A673 (cell line): ENCODE results near the gene MRPL22. TPM values are rescaled to one million over a fixed set of nuclear protein-coding genes. Genes with fewer than 3 reads are reported as not detected.
A peak's percentile ranks its signal among the peaks of the same experiment; 100 is the strongest.

Experiments
- BruUV-seq: library from RNA; stranded (reverse); fragments of 400-500 nt; replicated peaks from 2 replicates; lab custom pipeline; 2021; lab: Mats Ljungman, UMichigan
- CTCF ChIA-PET: fragments of 300-600 bp; sonication (Branson Sonifier 250); formaldehyde crosslinking; loops from one replicate; lab custom pipeline; 2022; ENCODE audit warnings: antibody characterized with exemption; lab: Charles Lee
- POLR2A ChIA-PET: fragments of 300-600 bp; sonication (Branson Sonifier 250); formaldehyde crosslinking; loops from one replicate; lab custom pipeline; 2022; ENCODE audit warnings: antibody characterized with exemption; ENCODE audit not compliant: low non-redundant PET; lab: Charles Lee
- DNase-seq: peaks from one replicate; pipeline ENCODE4 v3.0.0-alpha.2; 2015; ENCODE audit warnings: low spot score
- H3K27ac ChIP-seq: fragments of 200-600 bp; sonication (generic); 2 replicates; pipeline ENCODE4 v1.5.1; 2016; ENCODE audit warnings: mixed run types, low read depth, mild to moderate bottlenecking, mixed read lengths, antibody characterized with exemption, low read length; ENCODE audit not compliant: poor library complexity, severe bottlenecking
- H3K27me3 ChIP-seq: fragments of 200-600 bp; sonication (generic); replicated peaks from 2 replicates; pipeline ENCODE4 v1.6.1; 2017; ENCODE audit warnings: mixed run types, low read depth, mild to moderate bottlenecking, mixed read lengths, antibody characterized with exemption, low read length; ENCODE audit not compliant: insufficient read depth, poor library complexity
- H3K36me3 ChIP-seq: fragments of 200-600 bp; sonication (generic); 2 replicates; pipeline ENCODE4 v1.6.1; 2016; ENCODE audit warnings: mixed run types, mild to moderate bottlenecking, mixed read lengths, antibody characterized with exemption, low read length; ENCODE audit not compliant: insufficient read depth, poor library complexity, severe bottlenecking
- H3K4me1 ChIP-seq: fragments of 200-600 bp; sonication (generic); 2 replicates; pipeline ENCODE4 v1.6.1; 2017; ENCODE audit warnings: mixed run types, mild to moderate bottlenecking, mixed read lengths, antibody characterized with exemption, low read length; ENCODE audit not compliant: insufficient read depth, poor library complexity, severe bottlenecking
- H3K4me3 ChIP-seq: fragments of 200-600 bp; sonication (generic); 2 replicates; pipeline ENCODE4 v1.5.1; 2016; ENCODE audit warnings: low read depth, mixed run types, mild to moderate bottlenecking, mixed read lengths, low read length; ENCODE audit not compliant: poor library complexity, severe bottlenecking
- H3K9me3 ChIP-seq: fragments of 200-600 bp; sonication (generic); 2 replicates; pipeline ENCODE4 v1.6.1; 2016; ENCODE audit warnings: mixed run types, low read depth, mild to moderate bottlenecking, mixed read lengths, antibody characterized with exemption, low read length; ENCODE audit not compliant: poor library complexity, severe bottlenecking
- CTCF ChIP-seq: fragments of 300-800, 200-600 bp; sonication (generic); conservative IDR thresholded peaks from 2 replicates; pipeline ENCODE4 v1.5.1; 2017; ENCODE audit warnings: low read depth, mild to moderate bottlenecking, antibody characterized with exemption, low read length, moderate library complexity, mixed read lengths
- EZH2 ChIP-seq: fragments of 200-600 bp; sonication (generic); IDR thresholded peaks from 2 replicates; pipeline ENCODE4 v1.6.1; 2017; ENCODE audit warnings: borderline replicate concordance, low read depth, mild to moderate bottlenecking, mixed read lengths, antibody characterized with exemption, low read length; ENCODE audit not compliant: poor library complexity, severe bottlenecking
- intact Hi-C: fragments of 100-400 bp; cut with micrococcal nuclease; formaldehyde crosslinking; loops from one replicate; pipeline ENCODE4 v1.10.0; 2022; ENCODE audit not compliant: unreplicated experiment
- total RNA-seq: library from RNA; stranded (reverse); gene quantifications from 2 replicates; pipeline ENCODE4 v1.2.3, GENCODE V29; 2021

Gene MRPL22
- total RNA-seq, 1 experiment from 2014 or later: 143 TPM

- no peaks in the 10 kb centered on the region for H3K27me3 ChIP-seq
- TF ChIP-seq EZH2 (no peak), CTCF (no peak)
- BruUV-seq: no TSS peak
- peak overlapping the region; percentile 71 for H3K4me3 ChIP-seq
- H3K4me1 ChIP-seq: peaks cover 12% of the 10 kb centered on the region
- ChIA-PET POLR2A (no interaction called here), CTCF (no interaction called here)
- H3K27ac ChIP-seq: peak overlapping the region; percentile 71
- intact Hi-C loops: loop anchor here (5.0 kb wide), 1 partner anchor 62 kb away; no protein-coding TSS in a partner anchor
- peaks cover 3% of the 10 kb centered on the region for H3K36me3 ChIP-seq
- H3K9me3 ChIP-seq: no peaks in the 10 kb centered on the region
- no peak for DNase-seq
Observed at GRCh38 chr5:154940375-154940771, 500 bp upstream of the MRPL22 start.

GRCh38 chr5:154943527-154943926 lies 2.7 kb downstream of the MRPL22 start:
- no peak for DNase-seq
- ChIA-PET POLR2A (interaction anchor here (0.6 kb wide), 1 partner anchor 27 kb away, joined by 3 read pairs; no protein-coding TSS in a partner anchor), CTCF (no interaction called here)
- no TSS peak for BruUV-seq
- Histone ChIP-seq H3K36me3 (no peaks in the 10 kb centered on the region), H3K4me1 (peaks cover 8% of the 10 kb centered on the region), H3K27me3 (no peaks in the 10 kb centered on the region), H3K9me3 (no peaks in the 10 kb centered on the region), H3K4me3 (no peak overlapping the region), H3K27ac (peak overlapping the region; percentile 24)
- TF ChIP-seq EZH2: no peak
- TF ChIP-seq CTCF: no peak
- intact Hi-C loops: loop anchor here (5.0 kb wide), 1 partner anchor 59 kb away; no protein-coding TSS in a partner anchor

- intact Hi-C loops: loop anchor here (5.0 kb wide), 1 partner anchor 58 kb away; no protein-coding TSS in a partner anchor
- POLR2A ChIA-PET: no interaction called here
- DNase-seq: no peak
- H3K27me3 ChIP-seq: no peaks in the 10 kb centered on the region
- peaks cover 8% of the 10 kb centered on the region for H3K4me1 ChIP-seq
- no TSS peak for BruUV-seq
- TF ChIP-seq CTCF: no peak
- no peak for TF ChIP-seq EZH2
- no peak overlapping the region for H3K4me3 ChIP-seq
- CTCF ChIA-PET: no interaction called here
- H3K36me3 ChIP-seq: no peaks in the 10 kb centered on the region
- H3K9me3 ChIP-seq: no peaks in the 10 kb centered on the region
- H3K27ac ChIP-seq: peak overlapping the region; percentile 24
Observed at GRCh38 chr5:154944716-154945115, 3.8 kb downstream of the MRPL22 start.
